ENCODE results near the gene LCLAT1. TPM values are rescaled to one million over a fixed set of nuclear protein-coding genes. Genes with fewer than 3 reads are reported as not detected.

The LCLAT1 gene
- polyA plus RNA-seq, 1 of the 3 experiments (the other 2 are of a cell fraction), result 6.9 TPM

DNA sequence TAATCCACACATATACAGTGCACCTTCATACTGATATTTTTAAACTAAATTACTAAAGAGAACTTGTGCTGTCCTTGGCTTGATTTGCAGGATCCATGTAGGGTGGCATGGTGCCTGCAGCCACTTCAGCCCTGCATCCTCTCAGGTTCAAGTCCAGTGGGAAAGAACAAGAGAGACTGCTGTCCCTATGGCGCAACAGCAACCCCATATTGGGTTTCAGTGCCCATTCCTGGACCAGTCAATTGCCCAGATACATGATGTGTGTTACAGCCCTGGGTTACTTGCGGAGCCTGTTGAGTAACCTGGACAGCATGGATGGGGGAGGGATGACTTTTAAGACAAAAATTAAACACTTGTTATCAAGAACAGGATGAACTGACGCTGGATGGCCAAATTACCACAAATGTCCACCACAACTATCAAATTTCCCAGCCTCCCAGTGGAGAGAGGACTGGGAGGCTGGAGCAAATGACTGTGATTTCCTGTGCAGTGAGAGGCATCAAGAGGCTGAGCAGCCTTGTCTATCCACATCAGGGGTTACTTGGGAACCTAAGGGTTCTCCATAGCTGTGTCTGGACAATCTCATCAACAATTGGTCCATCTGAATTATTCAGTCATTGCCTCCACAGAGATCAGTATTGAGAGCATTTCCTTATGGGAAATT lies 198.2 kb downstream of the LCLAT1 start (continued):
- no peak for TF ChIP-seq RFX5 (IDR thresholded peaks at IDR 0.05; ENCODE audit: low read length)

DNA sequence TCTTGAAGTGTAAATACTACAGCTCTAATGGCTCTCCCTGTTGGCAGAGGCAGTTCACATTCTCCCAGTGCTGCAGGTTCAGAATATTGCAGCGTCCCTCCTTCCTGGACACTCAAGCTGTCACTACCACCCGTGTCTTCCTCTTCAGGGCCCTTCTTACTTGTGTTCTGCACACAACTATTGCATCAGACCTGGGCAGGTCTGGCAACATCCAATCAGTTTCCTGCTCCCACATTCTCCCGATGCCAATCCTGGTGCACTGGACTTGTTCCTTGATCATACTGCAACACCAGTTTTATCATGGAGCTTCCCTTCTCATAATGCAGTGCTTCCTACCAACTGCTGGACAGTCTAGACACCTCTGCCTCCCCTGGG lies 198.7 kb downstream of the LCLAT1 start:
- POLR2A ChIA-PET, result no interaction called here
- Histone ChIP-seq H3K4me2 (no peak overlapping the region), H3K9ac (no peak overlapping the region), H3K27ac (ENCODE audit: low read depth in 2 of 2, low read length in 1 of 2) (no peak overlapping the region), H2AFZ (ENCODE audit: low read depth) (no peak overlapping the region), H3K27me3 (ENCODE audit: insufficient read depth) (no peaks in the 10 kb centered on the region), H3K9me2 (no peaks in the 10 kb centered on the region), H3K4me3 (ENCODE audit: low read depth in 2 of 2, low read length in 1 of 2) (no peak overlapping the region), H3K36me3 (replicated peaks in 1 of 2; ENCODE audit: control insufficient read depth in 1 of 2, insufficient read depth in 2 of 2, low read length in 1 of 2) (peaks cover 4% of the 10 kb centered on the region in 2 experiments), H3K79me2 (ENCODE audit: insufficient read depth) (no peaks in the 10 kb centered on the region), H3K4me1 (ENCODE audit: control insufficient read depth in 1 of 2, insufficient read depth in 2 of 2, low read depth in 1 of 2, low read length in 1 of 2) (no peaks in the 10 kb centered on the region; a peak in 1 of 4 replicates), H4K20me1 (ENCODE audit: insufficient read depth) (no peaks in the 10 kb centered on the region), H3F3A (replicated peaks; ENCODE audit: insufficient read depth) (no peaks in the 10 kb centered on the region), H3K9me3 (no peaks in the 10 kb centered on the region)
- TF ChIP-seq, protein P1, sequence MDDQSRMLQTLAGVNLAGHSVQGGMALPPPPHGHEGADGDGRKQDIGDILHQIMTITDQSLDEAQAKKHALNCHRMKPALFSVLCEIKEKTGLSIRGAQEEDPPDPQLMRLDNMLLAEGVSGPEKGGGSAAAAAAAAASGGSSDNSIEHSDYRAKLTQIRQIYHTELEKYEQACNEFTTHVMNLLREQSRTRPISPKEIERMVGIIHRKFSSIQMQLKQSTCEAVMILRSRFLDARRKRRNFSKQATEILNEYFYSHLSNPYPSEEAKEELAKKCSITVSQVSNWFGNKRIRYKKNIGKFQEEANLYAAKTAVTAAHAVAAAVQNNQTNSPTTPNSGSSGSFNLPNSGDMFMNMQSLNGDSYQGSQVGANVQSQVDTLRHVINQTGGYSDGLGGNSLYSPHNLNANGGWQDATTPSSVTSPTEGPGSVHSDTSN (IDR thresholded peaks at IDR 0.05), result no peak
- TF ChIP-seq FOSL2 (IDR thresholded peaks at IDR 0.05; ENCODE audit: borderline replicate concordance, low read depth) (no peak), RCOR1 (IDR thresholded peaks at IDR 0.05; ENCODE audit: low read length) (no peak), RFX5 (IDR thresholded peaks at IDR 0.05; ENCODE audit: low read length) (no peak), MEF2A (IDR thresholded peaks at IDR 0.05; ENCODE audit: borderline replicate concordance, low read depth) (no peak), NFIC (IDR thresholded peaks at IDR 0.05; ENCODE audit: borderline replicate concordance) (no peak), FOXM1 (IDR thresholded peaks at IDR 0.05; ENCODE audit: low read depth) (no peak), POLR2AphosphoS5 (IDR thresholded peaks at IDR 0.05; ENCODE audit: low read depth, low read length) (no peak), SIN3A (IDR thresholded peaks at IDR 0.05; ENCODE audit: borderline replicate concordance, low read depth, low read length) (no peak), TEAD4 (IDR thresholded peaks at IDR 0.05; ENCODE audit: borderline replicate concordance, insufficient read depth) (no peak)
- TF ChIP-seq, protein P2, sequence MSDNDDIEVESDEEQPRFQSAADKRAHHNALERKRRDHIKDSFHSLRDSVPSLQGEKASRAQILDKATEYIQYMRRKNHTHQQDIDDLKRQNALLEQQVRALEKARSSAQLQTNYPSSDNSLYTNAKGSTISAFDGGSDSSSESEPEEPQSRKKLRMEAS (IDR thresholded peaks at IDR 0.05; ENCODE audit: low read depth), result no peak
- TF ChIP-seq, protein P3, sequence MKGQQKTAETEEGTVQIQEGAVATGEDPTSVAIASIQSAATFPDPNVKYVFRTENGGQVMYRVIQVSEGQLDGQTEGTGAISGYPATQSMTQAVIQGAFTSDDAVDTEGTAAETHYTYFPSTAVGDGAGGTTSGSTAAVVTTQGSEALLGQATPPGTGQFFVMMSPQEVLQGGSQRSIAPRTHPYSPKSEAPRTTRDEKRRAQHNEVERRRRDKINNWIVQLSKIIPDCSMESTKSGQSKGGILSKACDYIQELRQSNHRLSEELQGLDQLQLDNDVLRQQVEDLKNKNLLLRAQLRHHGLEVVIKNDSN (IDR thresholded peaks at IDR 0.05; ENCODE audit: borderline replicate concordance, low read depth), result no peak
- TF ChIP-seq, protein P4, sequence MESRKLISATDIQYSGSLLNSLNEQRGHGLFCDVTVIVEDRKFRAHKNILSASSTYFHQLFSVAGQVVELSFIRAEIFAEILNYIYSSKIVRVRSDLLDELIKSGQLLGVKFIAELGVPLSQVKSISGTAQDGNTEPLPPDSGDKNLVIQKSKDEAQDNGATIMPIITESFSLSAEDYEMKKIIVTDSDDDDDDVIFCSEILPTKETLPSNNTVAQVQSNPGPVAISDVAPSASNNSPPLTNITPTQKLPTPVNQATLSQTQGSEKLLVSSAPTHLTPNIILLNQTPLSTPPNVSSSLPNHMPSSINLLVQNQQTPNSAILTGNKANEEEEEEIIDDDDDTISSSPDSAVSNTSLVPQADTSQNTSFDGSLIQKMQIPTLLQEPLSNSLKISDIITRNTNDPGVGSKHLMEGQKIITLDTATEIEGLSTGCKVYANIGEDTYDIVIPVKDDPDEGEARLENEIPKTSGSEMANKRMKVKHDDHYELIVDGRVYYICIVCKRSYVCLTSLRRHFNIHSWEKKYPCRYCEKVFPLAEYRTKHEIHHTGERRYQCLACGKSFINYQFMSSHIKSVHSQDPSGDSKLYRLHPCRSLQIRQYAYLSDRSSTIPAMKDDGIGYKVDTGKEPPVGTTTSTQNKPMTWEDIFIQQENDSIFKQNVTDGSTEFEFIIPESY (IDR thresholded peaks at IDR 0.05; ENCODE audit: borderline replicate concordance, low read depth), result no peak
- TF ChIP-seq, protein P5, sequence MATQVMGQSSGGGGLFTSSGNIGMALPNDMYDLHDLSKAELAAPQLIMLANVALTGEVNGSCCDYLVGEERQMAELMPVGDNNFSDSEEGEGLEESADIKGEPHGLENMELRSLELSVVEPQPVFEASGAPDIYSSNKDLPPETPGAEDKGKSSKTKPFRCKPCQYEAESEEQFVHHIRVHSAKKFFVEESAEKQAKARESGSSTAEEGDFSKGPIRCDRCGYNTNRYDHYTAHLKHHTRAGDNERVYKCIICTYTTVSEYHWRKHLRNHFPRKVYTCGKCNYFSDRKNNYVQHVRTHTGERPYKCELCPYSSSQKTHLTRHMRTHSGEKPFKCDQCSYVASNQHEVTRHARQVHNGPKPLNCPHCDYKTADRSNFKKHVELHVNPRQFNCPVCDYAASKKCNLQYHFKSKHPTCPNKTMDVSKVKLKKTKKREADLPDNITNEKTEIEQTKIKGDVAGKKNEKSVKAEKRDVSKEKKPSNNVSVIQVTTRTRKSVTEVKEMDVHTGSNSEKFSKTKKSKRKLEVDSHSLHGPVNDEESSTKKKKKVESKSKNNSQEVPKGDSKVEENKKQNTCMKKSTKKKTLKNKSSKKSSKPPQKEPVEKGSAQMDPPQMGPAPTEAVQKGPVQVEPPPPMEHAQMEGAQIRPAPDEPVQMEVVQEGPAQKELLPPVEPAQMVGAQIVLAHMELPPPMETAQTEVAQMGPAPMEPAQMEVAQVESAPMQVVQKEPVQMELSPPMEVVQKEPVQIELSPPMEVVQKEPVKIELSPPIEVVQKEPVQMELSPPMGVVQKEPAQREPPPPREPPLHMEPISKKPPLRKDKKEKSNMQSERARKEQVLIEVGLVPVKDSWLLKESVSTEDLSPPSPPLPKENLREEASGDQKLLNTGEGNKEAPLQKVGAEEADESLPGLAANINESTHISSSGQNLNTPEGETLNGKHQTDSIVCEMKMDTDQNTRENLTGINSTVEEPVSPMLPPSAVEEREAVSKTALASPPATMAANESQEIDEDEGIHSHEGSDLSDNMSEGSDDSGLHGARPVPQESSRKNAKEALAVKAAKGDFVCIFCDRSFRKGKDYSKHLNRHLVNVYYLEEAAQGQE (IDR thresholded peaks at IDR 0.05; ENCODE audit: low read depth, low read length), result no peak
- TF ChIP-seq, protein P6, sequence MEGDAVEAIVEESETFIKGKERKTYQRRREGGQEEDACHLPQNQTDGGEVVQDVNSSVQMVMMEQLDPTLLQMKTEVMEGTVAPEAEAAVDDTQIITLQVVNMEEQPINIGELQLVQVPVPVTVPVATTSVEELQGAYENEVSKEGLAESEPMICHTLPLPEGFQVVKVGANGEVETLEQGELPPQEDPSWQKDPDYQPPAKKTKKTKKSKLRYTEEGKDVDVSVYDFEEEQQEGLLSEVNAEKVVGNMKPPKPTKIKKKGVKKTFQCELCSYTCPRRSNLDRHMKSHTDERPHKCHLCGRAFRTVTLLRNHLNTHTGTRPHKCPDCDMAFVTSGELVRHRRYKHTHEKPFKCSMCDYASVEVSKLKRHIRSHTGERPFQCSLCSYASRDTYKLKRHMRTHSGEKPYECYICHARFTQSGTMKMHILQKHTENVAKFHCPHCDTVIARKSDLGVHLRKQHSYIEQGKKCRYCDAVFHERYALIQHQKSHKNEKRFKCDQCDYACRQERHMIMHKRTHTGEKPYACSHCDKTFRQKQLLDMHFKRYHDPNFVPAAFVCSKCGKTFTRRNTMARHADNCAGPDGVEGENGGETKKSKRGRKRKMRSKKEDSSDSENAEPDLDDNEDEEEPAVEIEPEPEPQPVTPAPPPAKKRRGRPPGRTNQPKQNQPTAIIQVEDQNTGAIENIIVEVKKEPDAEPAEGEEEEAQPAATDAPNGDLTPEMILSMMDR (IDR thresholded peaks at IDR 0.05), result no peak
- no peak for DNase-seq
- WGBS (ENCODE audit: low lambda C conversion rate), result 88% methylated on average over 3 of the region's 3 CpGs
- CTCF ChIA-PET, result interaction anchor here (0.9 to 2.1 kb wide), 5 partner anchors 8 to 437 kb away, joined by 3 to 7 read pairs (median 4); no protein-coding TSS in a partner anchor
